ENCODE measurements around the gene CFLAR. TPM values are rescaled to one million over a fixed set of nuclear protein-coding genes. Genes with fewer than 3 reads are reported as not detected.

CFLAR gene
- total RNA-seq, 1 donor from 2014 or later, result 415 TPM

- peaks cover 44% of the 10 kb centered on the region for H3K36me3 Mint-ChIP-seq (ENCODE audit: low read depth)
- peaks cover 15% of the 10 kb centered on the region for H3K4me1 Mint-ChIP-seq
- no peaks in the 10 kb centered on the region for H3K9me3 Mint-ChIP-seq
- no peaks in the 10 kb centered on the region for H3K27me3 Mint-ChIP-seq
- H3K4me3 Mint-ChIP-seq, result no peak overlapping the region
- H3K27ac Mint-ChIP-seq, result no peak overlapping the region
- DNase-seq, result no peak
- intact Hi-C loops (cut with micrococcal nuclease), result no loop called here
Measured at GRCh38 chr2:201204655-201205514, 88.9 kb downstream of the CFLAR start.

GRCh38 chr2:201205515-201205849 is 89.5 kb downstream of the CFLAR start:
- Mint-ChIP-seq H3K27ac (no peak overlapping the region), H3K9me3 (no peaks in the 10 kb centered on the region), H3K36me3 (ENCODE audit: low read depth) (peaks cover 43% of the 10 kb centered on the region), H3K4me1 (peaks cover 16% of the 10 kb centered on the region), H3K27me3 (no peaks in the 10 kb centered on the region), H3K4me3 (no peak overlapping the region)
- intact Hi-C loops (cut with micrococcal nuclease), result no loop called here
- DNase-seq, result no peak

DNA sequence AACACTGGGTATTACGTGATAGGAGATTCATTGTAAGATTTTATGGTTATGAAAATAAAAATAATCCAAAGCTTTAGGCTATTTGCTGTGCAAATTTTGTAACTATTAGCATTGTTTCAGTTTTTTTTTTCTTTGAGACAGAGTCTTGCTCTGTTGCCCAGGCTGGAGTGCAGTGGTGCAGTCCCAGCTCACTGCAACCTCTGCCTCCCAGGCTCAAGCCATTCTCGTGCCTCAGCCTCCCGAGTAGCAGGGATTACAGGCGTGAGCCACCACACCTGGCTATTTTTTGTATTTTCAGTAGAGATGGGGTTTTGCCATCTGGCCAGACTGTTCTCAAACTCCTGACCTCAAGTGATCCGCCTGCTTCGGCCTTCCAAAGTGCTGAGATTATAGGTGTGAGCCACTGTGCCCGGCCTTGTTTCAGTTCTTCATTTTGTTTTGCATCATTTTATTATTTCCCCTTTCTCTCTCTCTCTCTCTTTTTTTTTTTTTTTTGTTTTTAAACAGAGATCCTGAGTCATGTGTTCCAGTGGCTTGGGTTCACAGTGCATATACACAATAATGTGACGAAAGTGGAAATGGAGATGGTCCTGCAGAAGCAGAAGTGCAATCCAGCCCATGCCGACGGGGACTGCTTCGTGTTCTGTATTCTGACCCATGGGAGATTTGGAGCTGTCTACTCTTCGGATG is 92.7 kb downstream of the CFLAR start:
- Mint-ChIP-seq H3K4me3 (no peak overlapping the region), H3K4me1 (peaks cover 21% of the 10 kb centered on the region), H3K36me3 (ENCODE audit: low read depth) (peaks cover 37% of the 10 kb centered on the region), H3K9me3 (no peaks in the 10 kb centered on the region), H3K27me3 (no peaks in the 10 kb centered on the region), H3K27ac (no peak overlapping the region)
- intact Hi-C loops (cut with micrococcal nuclease), result no loop called here
- no peak for DNase-seq

- Mint-ChIP-seq H3K27me3 (no peaks in the 10 kb centered on the region), H3K36me3 (ENCODE audit: low read depth) (peaks cover 34% of the 10 kb centered on the region), H3K9me3 (no peaks in the 10 kb centered on the region), H3K4me1 (peaks cover 30% of the 10 kb centered on the region), H3K4me3 (no peak overlapping the region), H3K27ac (no peak overlapping the region)
- DNase-seq, result no peak
- intact Hi-C loops (cut with micrococcal nuclease), result no loop called here
Measured at GRCh38 chr2:201215963-201216362, 100.0 kb downstream of the CFLAR start.

DNA sequence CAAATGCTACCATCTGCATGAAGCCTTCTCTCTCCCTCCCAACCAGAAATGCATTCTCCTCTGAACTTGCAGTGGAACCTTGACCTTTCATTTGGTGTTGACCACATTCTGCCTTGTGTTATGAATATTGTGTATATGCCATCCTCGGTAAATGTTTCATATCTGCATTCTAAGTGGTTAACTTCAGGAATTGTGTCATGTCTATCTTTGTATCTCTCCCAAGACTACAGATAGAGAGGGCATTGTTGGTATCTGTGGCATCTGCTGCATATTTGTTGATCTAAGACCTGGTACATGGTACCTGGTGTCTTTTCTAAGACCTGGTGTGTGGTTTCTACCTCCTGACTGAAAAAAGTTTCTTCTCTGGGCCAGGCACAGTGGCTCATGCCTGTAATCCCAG is 101.0 kb downstream of the CFLAR start:
- Mint-ChIP-seq H3K36me3 (ENCODE audit: low read depth) (peaks cover 31% of the 10 kb centered on the region), H3K4me1 (peaks cover 25% of the 10 kb centered on the region), H3K27ac (peak overlapping the region; percentile 10), H3K4me3 (no peak overlapping the region), H3K27me3 (no peaks in the 10 kb centered on the region), H3K9me3 (no peaks in the 10 kb centered on the region)
- intact Hi-C loops (cut with micrococcal nuclease), result no loop called here
- DNase-seq, result no peak

DNA sequence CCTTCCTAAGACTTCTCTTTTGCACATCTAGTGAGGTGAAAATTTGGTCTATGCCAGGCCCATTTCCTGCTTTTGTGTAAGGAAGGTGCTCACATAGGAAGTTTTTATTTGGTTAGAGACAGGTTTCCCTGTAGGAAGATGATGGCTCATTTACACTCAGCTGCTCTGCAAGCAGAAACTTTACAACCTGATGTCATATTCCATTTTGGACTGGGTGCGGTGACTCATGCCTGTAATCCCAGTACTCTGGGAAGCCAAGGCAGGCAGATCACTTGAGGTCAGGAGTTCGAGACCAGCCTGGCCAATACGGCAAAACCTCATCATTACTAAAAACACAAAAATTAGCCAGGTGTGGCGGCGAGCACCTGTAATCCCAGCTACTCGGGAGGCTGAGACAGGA is 102.8 kb downstream of the CFLAR start:
- H3K27me3 Mint-ChIP-seq, result no peaks in the 10 kb centered on the region
- H3K9me3 Mint-ChIP-seq, result no peaks in the 10 kb centered on the region
- intact Hi-C loops (cut with micrococcal nuclease), result no loop called here
- H3K4me3 Mint-ChIP-seq, result no peak overlapping the region
- H3K27ac Mint-ChIP-seq, result no peak overlapping the region
- H3K36me3 Mint-ChIP-seq (ENCODE audit: low read depth), result peaks cover 39% of the 10 kb centered on the region
- peaks cover 37% of the 10 kb centered on the region for H3K4me1 Mint-ChIP-seq
- no peak for DNase-seq

DNA sequence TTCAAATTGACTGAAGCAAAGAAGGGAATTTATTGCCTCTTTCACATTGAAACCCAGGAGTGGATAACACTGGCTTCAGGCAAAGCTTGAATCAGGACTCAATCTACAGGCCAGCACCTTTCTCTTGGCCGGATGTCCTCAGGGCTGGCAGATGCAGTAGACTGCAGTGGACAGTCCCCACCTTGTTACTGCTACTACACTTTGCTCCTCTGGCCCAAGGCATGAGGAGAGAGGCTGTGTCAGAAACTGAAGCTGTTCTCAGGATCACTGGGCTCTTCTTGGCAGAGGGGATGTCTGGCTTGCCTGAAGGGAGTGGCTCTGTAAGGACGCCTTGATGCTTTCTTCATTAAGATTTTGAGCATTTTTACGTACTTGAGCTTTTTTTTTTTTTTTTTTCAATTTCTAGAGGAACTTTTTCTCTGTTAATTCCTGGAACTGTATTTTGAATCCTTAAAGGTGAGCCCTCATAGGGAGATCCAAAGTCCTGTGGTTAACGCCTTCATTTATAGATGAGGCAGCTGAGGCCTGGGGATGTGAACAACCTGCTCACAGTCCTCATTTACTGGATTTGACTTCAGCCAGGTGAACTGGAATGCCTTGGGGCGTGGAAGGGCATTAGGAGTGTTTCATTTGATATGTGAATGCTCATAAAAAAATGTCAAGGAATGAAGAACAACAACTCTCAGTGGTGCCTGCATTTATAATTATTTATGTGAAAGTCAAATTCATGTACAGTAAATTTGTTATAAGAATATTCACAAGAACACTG is 103.5 kb downstream of the CFLAR start:
- H3K4me1 Mint-ChIP-seq, result peaks cover 37% of the 10 kb centered on the region

DNA sequence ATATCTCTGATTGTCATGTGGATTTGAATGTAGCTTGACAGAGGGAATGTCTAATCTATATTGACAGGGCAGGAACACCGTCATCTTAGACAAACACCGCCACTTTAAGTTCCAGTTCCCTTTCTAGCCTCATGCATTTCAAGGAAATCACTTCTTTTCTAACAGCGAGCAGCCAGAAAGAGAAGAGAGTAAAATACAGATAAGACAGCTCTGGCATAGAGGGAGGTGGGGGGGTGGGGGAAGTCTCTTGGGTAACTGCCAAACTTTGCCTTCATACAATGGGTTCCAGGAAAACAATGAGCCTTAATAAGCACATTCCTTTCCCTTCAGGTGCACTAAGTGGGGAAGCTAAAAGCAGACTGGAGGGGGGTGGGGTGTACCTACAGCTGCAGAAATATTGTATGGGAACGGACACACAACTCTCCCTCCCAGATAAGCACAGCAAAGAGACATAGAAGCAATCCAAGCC is 104.2 kb downstream of the CFLAR start:
- no peak for DNase-seq
- intact Hi-C loops (cut with micrococcal nuclease), result no loop called here
- Mint-ChIP-seq H3K27me3 (no peaks in the 10 kb centered on the region), H3K4me1 (peaks cover 38% of the 10 kb centered on the region), H3K9me3 (no peaks in the 10 kb centered on the region), H3K27ac (peak overlapping the region; percentile 22), H3K36me3 (ENCODE audit: low read depth) (peaks cover 41% of the 10 kb centered on the region), H3K4me3 (no peak overlapping the region)

More for the DNA sequence above, 103.5 kb downstream of the CFLAR start:
- H3K4me3 Mint-ChIP-seq, result no peak overlapping the region
- H3K9me3 Mint-ChIP-seq, result no peaks in the 10 kb centered on the region
- H3K36me3 Mint-ChIP-seq (ENCODE audit: low read depth), result peaks cover 39% of the 10 kb centered on the region
- no peak overlapping the region for H3K27ac Mint-ChIP-seq
- H3K27me3 Mint-ChIP-seq, result no peaks in the 10 kb centered on the region
- intact Hi-C loops (cut with micrococcal nuclease), result no loop called here
- no peak for DNase-seq

DNA sequence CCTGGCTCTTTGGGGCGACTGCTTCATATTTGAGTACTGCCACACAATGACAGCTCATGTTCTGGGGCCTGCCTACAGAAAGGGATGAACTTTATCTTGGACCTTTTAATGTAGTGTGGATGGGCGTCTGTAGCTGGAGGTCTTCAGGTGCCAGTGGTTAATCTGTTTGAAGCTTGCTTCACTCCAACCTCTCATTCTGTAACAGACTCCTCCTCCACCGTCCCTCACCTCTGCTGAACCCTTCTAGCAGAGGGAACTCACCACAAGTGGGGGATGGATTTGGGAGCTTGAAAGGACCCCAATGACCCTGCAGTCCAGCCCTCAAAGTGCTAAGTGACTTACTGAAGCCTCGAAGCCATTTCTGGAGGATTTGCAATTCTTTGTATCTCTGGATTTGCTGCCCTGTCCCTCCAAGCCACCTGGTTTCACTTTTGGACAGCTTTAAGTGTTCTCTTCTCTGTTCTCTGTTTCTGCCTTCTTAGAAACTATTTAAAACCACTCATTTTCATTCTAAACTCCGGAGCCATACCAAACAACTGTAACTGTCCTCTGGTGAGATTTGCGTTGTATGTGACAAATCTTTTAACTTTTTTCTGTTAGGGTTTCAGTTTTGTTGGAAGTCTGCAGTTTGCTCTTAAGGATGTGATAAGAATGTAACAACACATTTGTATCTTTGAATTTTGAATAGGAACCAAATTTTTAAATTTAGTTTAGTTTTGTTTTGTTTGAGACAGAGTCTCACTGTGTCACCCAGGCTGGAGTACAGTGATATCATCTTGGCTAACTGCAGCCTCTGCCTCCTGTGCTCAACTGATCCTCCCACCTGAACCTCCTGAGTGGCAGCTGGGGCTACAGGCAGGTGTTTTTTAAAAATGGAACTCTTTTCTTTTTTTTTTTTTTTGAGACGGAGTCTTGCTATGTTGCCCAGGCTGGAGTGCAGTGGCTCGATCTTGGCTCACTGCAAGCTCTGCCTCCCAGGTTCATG is 107.4 kb downstream of the CFLAR start:
- H3K4me3 Mint-ChIP-seq, result peak overlapping the region; percentile 4
- H3K9me3 Mint-ChIP-seq, result no peaks in the 10 kb centered on the region
- peaks cover 42% of the 10 kb centered on the region for H3K4me1 Mint-ChIP-seq
- peaks cover 26% of the 10 kb centered on the region for H3K36me3 Mint-ChIP-seq (ENCODE audit: low read depth)
- intact Hi-C loops (cut with micrococcal nuclease), result no loop called here
- no peaks in the 10 kb centered on the region for H3K27me3 Mint-ChIP-seq
- DNase-seq, result no peak
- H3K27ac Mint-ChIP-seq, result peak overlapping the region; percentile 15

Other genes with a start within 250 kb of the CFLAR start
- 52.6 and 52.8 TPM in 2 replicates for gene PPIL3, start 227.1 kb upstream of the CFLAR start, total RNA-seq
- gene NIF3L1, start 226.8 kb upstream of the CFLAR start, total RNA-seq, result 30.7 and 33.4 TPM in 2 replicates
- 64.2 and 66.5 TPM in 2 replicates for gene ORC2, start 152.5 kb upstream of the CFLAR start, total RNA-seq
- 24.4 and 26.2 TPM in 2 replicates for gene HYCC2, start 44.5 kb upstream of the CFLAR start, total RNA-seq
- gene NDUFB3, start 44.2 kb upstream of the CFLAR start, total RNA-seq, result 112 and 113 TPM in 2 replicates
- 12.7 and 13.1 TPM in 2 replicates for gene CASP10, start 67.0 kb downstream of the CFLAR start, total RNA-seq
- gene CASP8, start 144.4 kb downstream of the CFLAR start, total RNA-seq, result 38.2 and 39.8 TPM in 2 replicates
- gene FLACC1, start 241.2 kb downstream of the CFLAR start, total RNA-seq, result 1.1 and 1.4 TPM in 2 replicates